HG02973 (cell line): Measurements from ENCODE around the gene LDLRAD4.

Source experiments
- ATAC-seq: cut with Tn5 transposase; IDR thresholded peaks from one replicate; pipeline ENCODE4 v1.9.1; 2021; ENCODE audit warnings: moderate library complexity; ENCODE audit not compliant: unreplicated experiment

The LDLRAD4 gene

GRCh38 chr18:13440277-13441248, 222.0 kb downstream of the LDLRAD4 start:
- ATAC-seq, result no peak

GRCh38 chr18:13441736-13442135, 223.2 kb downstream of the LDLRAD4 start:
- no peak for ATAC-seq

GRCh38 chr18:13442451-13442850, 223.9 kb downstream of the LDLRAD4 start:
- ATAC-seq, result no peak

GRCh38 chr18:13443552-13443951, 225.0 kb downstream of the LDLRAD4 start:
- no peak for ATAC-seq

GRCh38 chr18:13444430-13445240, 226.1 kb downstream of the LDLRAD4 start:
- ATAC-seq, result no peak

GRCh38 chr18:13445241-13445897, 226.8 kb downstream of the LDLRAD4 start:
- no peak for ATAC-seq

- ATAC-seq, result no peak
Observed at GRCh38 chr18:13446024-13446423, 227.5 kb downstream of the LDLRAD4 start.

- ATAC-seq, result no peak
Observed at GRCh38 chr18:13446610-13447461, 228.3 kb downstream of the LDLRAD4 start.

- no peak for ATAC-seq
Observed at GRCh38 chr18:13447621-13448334, 229.2 kb downstream of the LDLRAD4 start.

- no peak for ATAC-seq
Observed at GRCh38 chr18:13448335-13448795, 229.8 kb downstream of the LDLRAD4 start.

GRCh38 chr18:13449651-13450050, 231.1 kb downstream of the LDLRAD4 start:
- no peak for ATAC-seq

- peak; percentile 56 for ATAC-seq
Observed at GRCh38 chr18:13450289-13451212, 232.0 kb downstream of the LDLRAD4 start.

GRCh38 chr18:13451213-13451540, 232.6 kb downstream of the LDLRAD4 start:
- ATAC-seq, result no peak

GRCh38 chr18:13451661-13452387, 233.3 kb downstream of the LDLRAD4 start:
- ATAC-seq, result no peak

- no peak for ATAC-seq
Observed at GRCh38 chr18:13452388-13452811, 233.8 kb downstream of the LDLRAD4 start.

- ATAC-seq, result no peak
Observed at GRCh38 chr18:13452871-13453680, 234.5 kb downstream of the LDLRAD4 start.

GRCh38 chr18:13453714-13454113, 235.2 kb downstream of the LDLRAD4 start:
- no peak for ATAC-seq
